Liver (tissue), 9 donors: ENCODE data around the gene TOP1. TPM values are rescaled to one million over a fixed set of nuclear protein-coding genes. Genes with fewer than 3 reads are reported as not detected.

ENCODE experiments used
- DNase-seq: peaks from one replicate; pipeline ENCODE4 v3.0.0-alpha.2; 2017; ENCODE audit warnings: low spot score
- H3K27ac ChIP-seq, 2 donors: one replicate each; pipeline ENCODE4 v1.7.0; 2013; ENCODE audit warnings: inconsistent platforms in 2 of 2, low read length in 2 of 2, control low read depth in 1 of 2, low read depth in 1 of 2, mild to moderate bottlenecking in 1 of 2
- H3K27me3 ChIP-seq, 4 donors: one replicate each; pipeline versions ENCODE4 v1.6.1 to v1.7.0; 2013; ENCODE audit warnings: low read length in 3 of 4, inconsistent platforms in 1 of 4, mild to moderate bottlenecking in 1 of 4, moderate library complexity in 1 of 4; ENCODE audit not compliant: control insufficient read depth in 4 of 4, insufficient read depth in 4 of 4
- H3K36me3 ChIP-seq, 4 donors: one replicate each; pipeline versions ENCODE4 v1.6.1 to v1.7.0; 2013; ENCODE audit warnings: low read length in 3 of 4, mild to moderate bottlenecking in 3 of 4, low read depth in 1 of 4, moderate library complexity in 1 of 4; ENCODE audit not compliant: control insufficient read depth in 4 of 4, insufficient read depth in 3 of 4
- H3K4me1 ChIP-seq, 4 donors: one replicate each; pipeline versions ENCODE4 v1.6.1 to v1.7.0; 2013; ENCODE audit warnings: low read length in 3 of 4, mild to moderate bottlenecking in 3 of 4, moderate library complexity in 1 of 4; ENCODE audit not compliant: control insufficient read depth in 4 of 4, insufficient read depth in 4 of 4
- H3K4me3 ChIP-seq, 3 donors: one replicate each; pipeline versions ENCODE4 v1.6.1 to v1.7.0; 2013; ENCODE audit warnings: low read length in 3 of 3, control low read depth in 1 of 3, low read depth in 1 of 3, mild to moderate bottlenecking in 1 of 3
- H3K9ac ChIP-seq, 2 donors: one replicate each; pipeline ENCODE4 v1.7.0; 2013; ENCODE audit warnings: low read length in 2 of 2, mild to moderate bottlenecking in 2 of 2, moderate library complexity in 2 of 2, control low read depth in 1 of 2, low read depth in 1 of 2
- H3K9me3 ChIP-seq, 4 donors: one replicate each; pipeline versions ENCODE4 v1.6.1 to v1.7.0; 2013; ENCODE audit warnings: low read length in 3 of 4; ENCODE audit not compliant: control insufficient read depth in 4 of 4
- FOXA1 ChIP-seq: IDR thresholded peaks from 2 replicates; pipeline ENCODE4 v1.6.1; 2016; ENCODE audit warnings: antibody characterized with exemption
- FOXA2 ChIP-seq: IDR thresholded peaks from 2 replicates; pipeline ENCODE4 v1.6.1; 2016; ENCODE audit warnings: antibody characterized with exemption
- HNF4A ChIP-seq, 2 donors: conservative IDR thresholded peaks; 2 replicates each; pipeline ENCODE4 v1.6.1; 2016; ENCODE audit warnings: antibody characterized with exemption in 2 of 2, mild to moderate bottlenecking in 2 of 2
- NR2F2 ChIP-seq: IDR thresholded peaks from 2 replicates; pipeline ENCODE4 v1.6.1; 2016; ENCODE audit warnings: antibody characterized with exemption
- RAD21 ChIP-seq, 2 donors: IDR thresholded peaks; 2 replicates each; pipeline ENCODE4 v1.6.1; 2016; ENCODE audit warnings: antibody characterized with exemption in 2 of 2, mild to moderate bottlenecking in 2 of 2
- TAF1 ChIP-seq: conservative IDR thresholded peaks from 2 replicates; pipeline ENCODE4 v1.6.1; 2016; ENCODE audit warnings: antibody characterized with exemption, mild to moderate bottlenecking
- YY1 ChIP-seq: IDR thresholded peaks from 2 replicates; pipeline ENCODE4 v1.6.1; 2016; ENCODE audit warnings: antibody characterized with exemption, mild to moderate bottlenecking
- WGBS: extraction: QIAGEN DNeasy Blood & Tissue Kit; methylation state at CpG from one replicate; pipeline ENCODE4 v1.1.7; 2013; 5-methylcytosine and 5-hydroxymethylcytosine counted together
- polyA plus RNA-seq, 2 donors: library from polyadenylated mRNA; stranded (reverse) in 1 of 2; unstranded in 1 of 2; fragments of 200-250 nt in 1 of 2; fragments of >200 nt in 1 of 2; fragmentation: Nextera tagmentation in 1 of 2; extraction: Ambion mirVana in 1 of 2; gene quantifications; one replicate each; pipeline versions ENCODE4 v1.2.1 to v1.2.3, GENCODE V29; 2013 to 2015
- total RNA-seq, 2 donors: library from RNA; depleted of rRNA; stranded (reverse); fragments of >200 nt; gene quantifications; one replicate each; pipeline ENCODE4 v1.2.3, GENCODE V29; 2014
- TF ChIP-seq, protein P1 (sequence below): IDR thresholded peaks from 2 replicates; pipeline ENCODE4 v1.6.1; 2016; ENCODE audit warnings: antibody characterized with exemption
- TF ChIP-seq, protein P2 (sequence below): IDR thresholded peaks from 2 replicates; pipeline ENCODE4 v1.6.1; 2016; ENCODE audit warnings: antibody characterized with exemption
- TF ChIP-seq, protein P3 (sequence below): IDR thresholded peaks from 2 replicates; pipeline ENCODE4 v1.6.1; 2016; ENCODE audit warnings: antibody characterized with exemption, mild to moderate bottlenecking
- donor health status: healthy.
- donor health status: healthy.
- donor health status: healthy.
- donor health status: healthy.
- donor health status: healthy.

The TOP1 gene
- total and polyA plus RNA-seq, 4 donors = 13.7 to 62.1 (median 19.4) TPM

DNA sequence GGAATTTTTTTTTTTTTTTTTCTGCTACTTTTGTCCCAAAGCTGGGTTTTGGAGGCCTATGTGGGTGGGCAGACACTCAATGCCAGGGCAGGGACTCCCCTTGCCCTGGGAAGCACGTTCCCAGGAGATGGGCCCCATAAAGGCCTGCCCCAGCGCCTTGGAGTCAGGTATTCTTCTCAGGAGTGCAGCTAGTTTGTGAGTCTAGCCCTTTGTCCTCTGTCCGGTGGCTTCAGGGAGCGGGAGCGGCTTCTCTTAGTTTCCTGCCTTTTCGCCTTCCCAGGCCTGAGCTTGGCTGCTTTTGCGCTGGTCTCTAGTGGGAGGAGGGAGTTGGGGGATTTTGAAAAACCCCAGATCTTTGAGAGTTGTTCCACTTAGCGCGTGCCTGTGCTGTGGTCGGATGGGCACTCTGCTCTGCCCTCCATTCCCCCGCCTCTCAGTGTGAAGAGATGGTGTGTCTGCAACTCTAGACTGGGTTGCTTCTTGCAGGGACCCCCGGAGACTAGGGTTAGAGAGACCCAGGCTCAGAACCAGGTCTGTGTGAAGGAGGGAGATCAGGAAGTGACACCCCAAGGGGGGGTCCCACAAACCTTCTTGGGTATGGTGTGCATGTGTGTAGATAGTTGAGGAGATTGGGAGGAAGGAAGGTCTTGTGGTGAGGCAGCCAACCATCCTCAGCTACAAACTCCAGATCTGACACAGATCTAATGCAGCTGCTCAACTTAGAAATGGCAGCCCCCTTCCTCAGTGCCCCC, 110.0 kb downstream of the TOP1 start:
- Histone ChIP-seq H3K27ac (peak overlapping the region; percentile 80 to 92), H3K9me3 (no peaks in the 10 kb centered on the region), H3K27me3 (no peaks in the 10 kb centered on the region), H3K4me1 (peaks cover 0 to 27% (median 13%) of the 10 kb centered on the region in 4 donors), H3K4me3 (peak overlapping the region; percentile 45 to 90 (median 72)), H3K36me3 (no peaks in the 10 kb centered on the region), H3K9ac (peak overlapping the region; percentile 2 to 85)
- DNase-seq = no peak
- TF ChIP-seq FOXA2 = no peak
- WGBS = 61% methylated on average over 12 of the region's 12 CpGs

DNA sequence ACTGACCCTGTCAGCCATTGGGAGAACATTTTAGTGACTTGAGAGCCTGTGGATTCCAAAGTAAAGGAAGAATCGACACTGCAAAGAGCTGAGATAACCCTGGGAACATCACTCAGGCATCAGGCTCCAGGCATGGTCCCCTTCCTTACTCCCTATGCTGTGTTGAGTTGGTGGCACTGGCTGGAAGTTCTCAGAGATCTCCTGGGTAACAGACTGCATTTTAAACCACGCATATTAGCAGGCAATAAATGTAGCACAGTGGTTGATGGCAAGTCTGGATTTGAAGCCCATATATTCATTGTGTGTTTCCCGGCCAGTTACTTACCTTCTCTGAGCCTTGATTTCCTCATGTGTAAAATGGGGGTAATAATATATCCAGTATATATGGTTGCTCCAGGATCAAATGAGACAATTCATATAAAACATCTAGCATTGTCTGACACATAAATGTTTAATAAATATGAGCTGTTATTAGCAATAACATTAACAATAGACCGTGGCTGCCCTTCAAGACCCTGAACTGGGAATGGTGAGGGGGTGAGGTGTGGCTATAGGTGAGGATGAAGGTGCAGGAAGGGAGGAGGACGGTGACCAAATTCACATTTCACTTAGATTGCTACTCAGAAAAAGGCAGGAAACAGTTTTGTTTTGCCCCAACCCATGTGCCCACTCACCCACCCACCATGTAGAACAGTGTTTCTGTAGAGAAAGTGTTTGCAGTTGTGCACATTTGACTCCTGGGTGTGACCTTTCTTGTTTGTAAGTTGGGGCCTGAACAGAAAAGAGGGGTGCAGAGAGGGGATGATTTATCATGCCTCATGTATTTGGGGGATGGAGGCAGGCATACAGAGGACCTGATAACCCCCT, 110.8 kb downstream of the TOP1 start:
- Histone ChIP-seq H3K27ac (peak overlapping the region in 1 of 2 donors; percentile 92), H3K4me3 (no peak overlapping the region), H3K27me3 (no peaks in the 10 kb centered on the region), H3K9ac (no peak overlapping the region), H3K36me3 (no peaks in the 10 kb centered on the region), H3K9me3 (no peaks in the 10 kb centered on the region), H3K4me1 (peaks cover 0 to 27% (median 13%) of the 10 kb centered on the region in 4 donors)
- no peak for DNase-seq
- no peak for TF ChIP-seq YY1
- no peak for TF ChIP-seq HNF4A (conservative IDR thresholded peaks at IDR 0.05)
- TF ChIP-seq, protein P1, sequence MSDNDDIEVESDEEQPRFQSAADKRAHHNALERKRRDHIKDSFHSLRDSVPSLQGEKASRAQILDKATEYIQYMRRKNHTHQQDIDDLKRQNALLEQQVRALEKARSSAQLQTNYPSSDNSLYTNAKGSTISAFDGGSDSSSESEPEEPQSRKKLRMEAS = no peak
- no peak for TF ChIP-seq RAD21 (IDR thresholded peaks at IDR 0.05)
- WGBS = 78% methylated on average over 5 of the region's 5 CpGs

DNA sequence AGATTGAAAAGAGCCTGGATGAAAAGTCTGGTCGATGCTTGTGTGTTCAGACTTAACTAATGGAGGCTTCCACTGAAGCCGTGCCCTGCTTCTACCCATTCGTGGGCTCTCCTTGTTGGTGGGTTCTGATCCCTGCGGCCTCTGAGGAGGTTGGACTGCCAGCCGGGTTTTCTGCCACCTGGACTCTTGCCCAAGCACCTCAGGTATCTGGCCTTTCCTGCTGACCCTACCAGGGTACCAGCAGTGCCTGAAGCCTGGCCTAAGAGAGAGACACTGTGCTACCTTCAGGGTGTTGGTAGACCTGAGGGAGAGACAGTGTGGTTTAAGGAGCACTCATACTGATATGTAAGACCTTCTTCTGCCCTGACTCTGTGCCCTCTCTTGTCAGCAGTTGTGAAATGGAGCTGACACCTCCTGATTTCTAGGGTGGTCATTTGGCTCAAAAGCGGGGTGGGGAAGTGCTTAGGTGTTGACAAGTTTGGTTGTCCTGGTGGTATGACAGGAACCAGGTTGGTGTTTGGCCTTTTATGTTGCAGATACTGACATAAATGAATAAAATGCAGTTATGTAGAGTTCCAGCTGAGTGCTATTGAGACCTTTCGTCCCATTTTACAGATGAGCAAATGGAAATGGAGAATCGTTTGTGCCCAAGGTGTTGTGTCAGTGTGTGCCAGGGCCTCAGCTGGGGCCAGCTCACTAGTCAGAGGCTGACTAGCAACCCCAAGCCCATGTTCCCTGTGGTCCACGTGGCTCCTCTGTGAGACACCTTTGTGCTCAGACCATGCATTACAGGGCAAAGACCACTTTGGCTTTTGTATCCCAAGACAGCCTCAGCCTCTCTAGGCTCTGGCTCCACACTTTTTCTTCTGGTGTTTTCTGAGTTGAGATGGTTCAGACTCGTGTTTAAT, 111.9 kb downstream of the TOP1 start:
- TF ChIP-seq NR2F2 = no peak
- DNase-seq = no peak
- H3K27ac ChIP-seq = peak overlapping the region; percentile 43 to 52

DNA sequence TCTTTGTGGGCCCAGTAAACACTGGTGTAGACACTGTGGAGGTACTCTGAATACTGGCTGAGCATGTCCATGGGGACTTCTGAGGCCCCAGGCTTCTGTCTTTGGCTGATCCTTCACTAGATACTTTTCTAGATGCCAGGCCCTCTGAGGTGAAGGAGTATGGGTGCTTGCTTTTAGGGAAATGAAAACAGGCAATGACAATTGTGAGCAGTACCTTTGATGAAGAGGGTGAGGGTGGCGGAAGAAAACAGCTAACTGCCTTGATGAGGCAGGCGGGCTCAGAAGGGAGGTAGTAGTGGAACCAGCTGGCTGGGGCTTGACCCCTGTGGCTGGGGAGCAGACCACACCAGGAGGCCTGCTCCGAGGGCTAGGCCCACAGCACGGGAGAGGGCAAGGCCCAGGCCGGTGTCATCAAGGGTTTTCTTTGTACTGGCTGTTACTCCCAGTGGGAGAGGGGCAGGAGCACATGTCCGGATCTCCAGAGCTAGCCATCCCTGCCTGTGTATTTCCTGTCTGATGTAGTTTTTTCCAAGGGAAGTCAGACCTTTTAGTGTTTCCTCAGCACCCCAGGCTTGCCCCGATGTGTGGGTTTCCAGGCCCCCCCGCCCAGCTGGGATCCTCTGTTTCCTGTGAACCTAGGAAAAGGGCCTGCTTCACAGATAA, 112.7 kb downstream of the TOP1 start:
- 81% methylated on average over 8 of the region's 8 CpGs for WGBS
- peak overlapping the region; percentile 43 to 52 for H3K27ac ChIP-seq
- no peak overlapping the region for H3K9ac ChIP-seq
- no peak overlapping the region for H3K4me3 ChIP-seq
- peaks cover 2 to 23% (median 13%) of the 10 kb centered on the region in 4 donors for H3K4me1 ChIP-seq
- H3K9me3 ChIP-seq = no peaks in the 10 kb centered on the region
- no peak for DNase-seq
- H3K27me3 ChIP-seq = no peaks in the 10 kb centered on the region
- no peaks in the 10 kb centered on the region for H3K36me3 ChIP-seq
- no peak for TF ChIP-seq TAF1
- no peak for TF ChIP-seq FOXA1
- no peak for TF ChIP-seq YY1
- no peak for TF ChIP-seq HNF4A (conservative IDR thresholded peaks at IDR 0.05)
- no peak for TF ChIP-seq RAD21 (IDR thresholded peaks at IDR 0.05)
- TF ChIP-seq FOXA2 = no peak
- TF ChIP-seq, protein P2, sequence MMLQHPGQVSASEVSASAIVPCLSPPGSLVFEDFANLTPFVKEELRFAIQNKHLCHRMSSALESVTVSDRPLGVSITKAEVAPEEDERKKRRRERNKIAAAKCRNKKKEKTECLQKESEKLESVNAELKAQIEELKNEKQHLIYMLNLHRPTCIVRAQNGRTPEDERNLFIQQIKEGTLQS = no peak
- TF ChIP-seq, protein P3, sequence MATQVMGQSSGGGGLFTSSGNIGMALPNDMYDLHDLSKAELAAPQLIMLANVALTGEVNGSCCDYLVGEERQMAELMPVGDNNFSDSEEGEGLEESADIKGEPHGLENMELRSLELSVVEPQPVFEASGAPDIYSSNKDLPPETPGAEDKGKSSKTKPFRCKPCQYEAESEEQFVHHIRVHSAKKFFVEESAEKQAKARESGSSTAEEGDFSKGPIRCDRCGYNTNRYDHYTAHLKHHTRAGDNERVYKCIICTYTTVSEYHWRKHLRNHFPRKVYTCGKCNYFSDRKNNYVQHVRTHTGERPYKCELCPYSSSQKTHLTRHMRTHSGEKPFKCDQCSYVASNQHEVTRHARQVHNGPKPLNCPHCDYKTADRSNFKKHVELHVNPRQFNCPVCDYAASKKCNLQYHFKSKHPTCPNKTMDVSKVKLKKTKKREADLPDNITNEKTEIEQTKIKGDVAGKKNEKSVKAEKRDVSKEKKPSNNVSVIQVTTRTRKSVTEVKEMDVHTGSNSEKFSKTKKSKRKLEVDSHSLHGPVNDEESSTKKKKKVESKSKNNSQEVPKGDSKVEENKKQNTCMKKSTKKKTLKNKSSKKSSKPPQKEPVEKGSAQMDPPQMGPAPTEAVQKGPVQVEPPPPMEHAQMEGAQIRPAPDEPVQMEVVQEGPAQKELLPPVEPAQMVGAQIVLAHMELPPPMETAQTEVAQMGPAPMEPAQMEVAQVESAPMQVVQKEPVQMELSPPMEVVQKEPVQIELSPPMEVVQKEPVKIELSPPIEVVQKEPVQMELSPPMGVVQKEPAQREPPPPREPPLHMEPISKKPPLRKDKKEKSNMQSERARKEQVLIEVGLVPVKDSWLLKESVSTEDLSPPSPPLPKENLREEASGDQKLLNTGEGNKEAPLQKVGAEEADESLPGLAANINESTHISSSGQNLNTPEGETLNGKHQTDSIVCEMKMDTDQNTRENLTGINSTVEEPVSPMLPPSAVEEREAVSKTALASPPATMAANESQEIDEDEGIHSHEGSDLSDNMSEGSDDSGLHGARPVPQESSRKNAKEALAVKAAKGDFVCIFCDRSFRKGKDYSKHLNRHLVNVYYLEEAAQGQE = no peak
- TF ChIP-seq, protein P1 = peak; percentile 55

More for the DNA sequence above, 111.9 kb downstream of the TOP1 start:
- WGBS = 78% methylated on average over 10 of the region's 10 CpGs
- Histone ChIP-seq H3K27me3 (no peaks in the 10 kb centered on the region), H3K4me1 (peaks cover 0 to 25% (median 13%) of the 10 kb centered on the region in 4 donors), H3K36me3 (no peaks in the 10 kb centered on the region), H3K9me3 (no peaks in the 10 kb centered on the region), H3K9ac (no peak overlapping the region), H3K4me3 (no peak overlapping the region)
